ENCODE results near the gene RNASET2.

Gene RNASET2

DNA sequence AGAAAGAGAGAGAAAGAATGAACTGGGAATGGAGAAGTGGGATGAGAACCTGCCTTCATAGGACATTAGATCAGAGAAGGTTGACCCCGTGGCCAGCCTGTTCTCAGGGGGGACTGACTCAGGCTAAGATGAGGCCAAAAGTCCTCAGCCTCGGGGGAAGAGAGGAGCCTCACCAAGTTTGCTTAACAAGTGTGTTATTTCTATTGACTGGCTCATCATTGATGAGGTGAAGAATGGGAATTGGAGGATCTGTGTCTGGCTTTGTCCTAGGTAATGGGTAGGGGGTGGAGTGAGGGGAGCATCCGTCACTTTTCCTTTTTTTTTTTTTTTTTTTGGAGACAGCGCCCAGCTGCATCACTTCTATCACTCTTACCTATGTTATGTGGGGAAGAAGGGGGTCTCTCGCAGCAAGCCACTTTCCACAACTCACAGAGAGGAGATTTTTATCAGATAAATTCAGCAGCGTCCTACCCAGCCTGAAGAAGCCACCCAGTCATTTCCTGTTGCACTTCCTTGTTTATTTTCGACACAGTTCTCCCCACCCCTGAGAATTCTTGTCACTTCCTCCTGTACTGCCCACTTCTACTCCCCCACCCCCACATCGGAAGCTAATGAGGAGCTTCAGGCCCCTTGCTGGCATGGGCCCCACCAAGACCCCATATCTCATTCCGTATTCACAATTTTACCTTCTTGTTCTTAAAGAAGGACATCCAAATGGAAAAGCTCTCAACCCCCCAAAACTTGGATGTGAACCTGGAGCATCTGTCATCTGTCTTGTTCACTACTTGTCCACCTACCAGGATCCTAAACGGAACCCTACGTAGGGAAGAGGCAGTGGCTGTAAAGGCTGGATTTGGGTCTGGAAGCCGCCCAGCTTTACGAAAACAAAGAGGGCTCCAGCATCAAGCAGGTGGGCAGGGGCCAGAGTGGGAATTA is 2.8 kb upstream of the RNASET2 start:
- H3K27ac ChIP-seq, result no peak overlapping the region
- DNase-seq (ENCODE audit: low read depth, low spot score), result no peak
- TF ChIP-seq FOXP2 (optimal IDR thresholded peaks at IDR 0.05; ENCODE audit: control extremely low read depth, extremely low read length, insufficient read depth), result no peak
- no peak for TF ChIP-seq EZH2 (IDR thresholded peaks at IDR 0.05)
- TF ChIP-seq POLR2AphosphoS5 (IDR thresholded peaks at IDR 0.05; ENCODE audit: borderline replicate concordance, low read depth, low read length), result no peak

DNA sequence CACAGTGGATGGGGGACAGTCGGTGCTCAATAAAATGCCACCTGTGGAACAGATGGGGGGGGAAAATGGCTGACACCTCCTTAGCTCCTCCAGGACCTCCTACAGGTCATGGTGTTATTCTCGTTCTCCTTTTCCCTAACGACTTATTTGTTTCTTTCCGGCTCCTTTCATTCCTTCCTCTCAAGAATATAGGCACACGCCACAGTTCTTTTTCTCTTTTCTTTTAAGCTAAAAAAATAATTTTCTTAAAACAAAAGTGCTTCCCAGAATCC is 1.4 kb upstream of the RNASET2 start:
- Histone ChIP-seq H3K4me3 (no peak overlapping the region), H3K9ac (ENCODE audit: insufficient read length) (no peak overlapping the region), H3K27ac (no peak overlapping the region), H3K36me3 (ENCODE audit: insufficient read depth, low read length) (no peaks in the 10 kb centered on the region), H3K9me3 (ENCODE audit: low read depth, low read length) (no peaks in the 10 kb centered on the region)
- no peak for DNase-seq (ENCODE audit: low read depth, low spot score)
- no peak for TF ChIP-seq FOXP2 (optimal IDR thresholded peaks at IDR 0.05; ENCODE audit: control extremely low read depth, extremely low read length, insufficient read depth)
- no peak for TF ChIP-seq POLR2AphosphoS5 (IDR thresholded peaks at IDR 0.05; ENCODE audit: borderline replicate concordance, low read depth, low read length)
- TF ChIP-seq EZH2 (IDR thresholded peaks at IDR 0.05), result no peak

More for the DNA sequence above, 2.8 kb upstream of the RNASET2 start:
- no peaks in the 10 kb centered on the region for H3K36me3 ChIP-seq (ENCODE audit: insufficient read depth, low read length)
- no peaks in the 10 kb centered on the region for H3K9me3 ChIP-seq (ENCODE audit: low read depth, low read length)
- H3K9ac ChIP-seq (ENCODE audit: insufficient read length), result no peak overlapping the region
- no peak overlapping the region for H3K4me3 ChIP-seq

DNA sequence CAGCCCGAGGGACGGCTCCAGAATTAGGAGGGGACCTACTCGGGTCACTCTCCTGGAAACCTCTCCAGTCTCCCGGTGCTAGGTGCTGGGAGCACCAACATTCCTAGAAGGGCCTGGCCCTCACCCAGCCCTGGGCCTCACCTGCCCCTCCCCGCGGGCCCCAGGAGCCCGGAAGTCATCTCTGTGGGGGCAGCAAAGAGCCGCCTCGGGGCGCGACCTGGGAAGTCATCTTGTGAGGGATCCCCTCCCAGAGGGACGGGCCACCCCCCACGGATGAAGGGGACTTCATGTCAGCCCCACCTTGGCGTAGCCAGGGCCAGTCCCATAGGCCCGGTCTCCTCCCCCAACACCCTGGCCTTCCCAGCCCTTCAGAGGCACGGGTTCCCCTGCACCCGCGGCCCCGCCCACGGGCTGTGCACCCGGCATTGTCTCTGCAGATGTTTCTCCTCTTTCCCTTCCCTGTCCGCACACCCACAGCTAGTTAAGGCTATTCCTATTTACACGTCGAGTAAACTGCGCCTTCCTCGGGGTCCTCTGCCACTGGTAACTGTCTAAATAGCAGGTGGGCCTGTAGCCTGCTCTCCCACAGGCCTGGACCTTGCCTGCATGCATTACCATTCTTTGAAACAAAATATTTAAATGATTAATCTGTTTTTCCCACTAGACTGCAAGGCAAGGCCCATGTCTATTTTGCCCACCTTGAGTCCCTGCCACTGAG is 896 bp upstream of the RNASET2 start:
- Histone ChIP-seq H3K27ac (no peak overlapping the region), H3K9ac (ENCODE audit: insufficient read length) (peak overlapping the region; percentile 47), H3K4me3 (peak overlapping the region; percentile 92), H3K36me3 (ENCODE audit: insufficient read depth, low read length) (no peaks in the 10 kb centered on the region), H3K9me3 (ENCODE audit: low read depth, low read length) (no peaks in the 10 kb centered on the region)
- no peak for DNase-seq (ENCODE audit: low read depth, low spot score)
- no peak for TF ChIP-seq FOXP2 (optimal IDR thresholded peaks at IDR 0.05; ENCODE audit: control extremely low read depth, extremely low read length, insufficient read depth)
- no peak for TF ChIP-seq EZH2 (IDR thresholded peaks at IDR 0.05)
- no peak for TF ChIP-seq POLR2AphosphoS5 (IDR thresholded peaks at IDR 0.05; ENCODE audit: borderline replicate concordance, low read depth, low read length)

DNA sequence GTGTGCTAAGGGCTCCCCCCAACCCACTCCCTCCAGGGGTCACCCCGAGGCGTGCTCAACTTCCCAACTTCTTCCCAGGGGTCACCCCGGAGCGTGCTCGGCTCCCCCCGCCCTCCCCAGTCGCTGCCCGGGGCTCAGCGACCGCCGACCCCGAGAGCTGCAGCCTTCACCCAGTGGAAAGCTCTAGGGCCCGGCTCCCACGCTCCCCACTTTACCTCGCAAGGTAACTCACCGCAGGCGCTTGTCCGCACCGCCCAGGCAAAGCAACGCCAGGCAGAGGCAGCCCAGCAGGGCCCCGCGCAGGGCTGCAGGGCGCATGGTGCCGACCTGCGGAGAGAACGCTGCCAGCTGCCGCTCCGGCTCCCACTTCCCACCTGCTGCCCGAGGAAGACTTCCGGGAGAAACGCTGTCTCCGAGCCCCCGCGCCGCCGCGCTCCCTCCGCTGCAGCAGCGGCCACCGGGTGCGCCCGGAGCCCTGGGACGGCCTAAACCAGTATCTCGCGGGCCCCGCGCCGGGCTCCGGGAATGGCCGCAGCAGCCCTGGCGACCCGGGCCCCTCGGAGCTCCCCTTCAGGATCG is 396 bp downstream of the RNASET2 start:
- no peaks in the 10 kb centered on the region for H3K9me3 ChIP-seq (ENCODE audit: low read depth, low read length)
- H3K36me3 ChIP-seq (ENCODE audit: insufficient read depth, low read length), result no peaks in the 10 kb centered on the region
- no peak overlapping the region for H3K27ac ChIP-seq
- H3K9ac ChIP-seq (ENCODE audit: insufficient read length), result peak overlapping the region; percentile 29
- TF ChIP-seq POLR2AphosphoS5 (IDR thresholded peaks at IDR 0.05; ENCODE audit: borderline replicate concordance, low read depth, low read length), result no peak
- no peak for TF ChIP-seq EZH2 (IDR thresholded peaks at IDR 0.05)
- TF ChIP-seq FOXP2 (optimal IDR thresholded peaks at IDR 0.05; ENCODE audit: control extremely low read depth, extremely low read length, insufficient read depth), result no peak
- H3K4me3 ChIP-seq, result peak overlapping the region; percentile 92
- DNase-seq (ENCODE audit: low read depth, low spot score), result no peak

DNA sequence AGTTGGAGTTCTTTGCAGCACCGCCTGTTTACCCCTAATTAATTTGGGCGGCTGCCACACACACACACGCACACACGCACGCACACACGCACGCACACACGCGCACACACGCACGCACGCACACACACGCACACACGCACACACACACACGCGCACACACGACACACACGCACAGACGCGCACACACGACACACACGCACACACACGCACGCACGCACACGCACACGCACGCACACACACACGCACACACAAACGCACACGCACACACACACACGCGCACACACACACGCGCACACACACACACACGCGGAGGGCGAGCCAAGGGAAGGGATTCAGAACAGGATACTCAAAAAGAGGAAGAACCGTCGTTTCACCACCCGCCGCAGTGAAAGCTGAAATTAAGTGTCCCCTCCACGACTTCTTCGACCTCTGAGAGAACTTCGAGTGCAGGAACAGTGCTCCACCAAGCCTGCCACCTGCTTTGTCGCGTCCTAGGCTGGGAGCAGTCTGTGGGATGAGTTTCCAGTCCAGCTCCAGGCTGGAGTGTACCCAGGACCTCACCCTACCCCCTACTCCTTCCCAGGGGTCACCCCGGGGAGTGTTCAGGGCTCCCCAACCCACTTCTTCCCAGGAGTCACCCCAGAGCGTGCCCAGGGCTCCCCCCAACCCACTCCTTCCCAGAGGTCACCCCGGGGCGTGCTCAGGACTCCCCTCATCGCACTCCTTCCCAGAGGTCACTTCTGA is 1.1 kb downstream of the RNASET2 start:
- peak overlapping the region; percentile 92 for H3K4me3 ChIP-seq
- H3K27ac ChIP-seq, result no peak overlapping the region
- no peaks in the 10 kb centered on the region for H3K36me3 ChIP-seq (ENCODE audit: insufficient read depth, low read length)
- no peak for DNase-seq (ENCODE audit: low read depth, low spot score)
- TF ChIP-seq EZH2 (IDR thresholded peaks at IDR 0.05) (no peak), FOXP2 (optimal IDR thresholded peaks at IDR 0.05; ENCODE audit: control extremely low read depth, extremely low read length, insufficient read depth) (no peak), POLR2AphosphoS5 (IDR thresholded peaks at IDR 0.05; ENCODE audit: borderline replicate concordance, low read depth, low read length) (no peak)
- peak overlapping the region; percentile 29 for H3K9ac ChIP-seq (ENCODE audit: insufficient read length)
- H3K9me3 ChIP-seq (ENCODE audit: low read depth, low read length), result no peaks in the 10 kb centered on the region

DNA sequence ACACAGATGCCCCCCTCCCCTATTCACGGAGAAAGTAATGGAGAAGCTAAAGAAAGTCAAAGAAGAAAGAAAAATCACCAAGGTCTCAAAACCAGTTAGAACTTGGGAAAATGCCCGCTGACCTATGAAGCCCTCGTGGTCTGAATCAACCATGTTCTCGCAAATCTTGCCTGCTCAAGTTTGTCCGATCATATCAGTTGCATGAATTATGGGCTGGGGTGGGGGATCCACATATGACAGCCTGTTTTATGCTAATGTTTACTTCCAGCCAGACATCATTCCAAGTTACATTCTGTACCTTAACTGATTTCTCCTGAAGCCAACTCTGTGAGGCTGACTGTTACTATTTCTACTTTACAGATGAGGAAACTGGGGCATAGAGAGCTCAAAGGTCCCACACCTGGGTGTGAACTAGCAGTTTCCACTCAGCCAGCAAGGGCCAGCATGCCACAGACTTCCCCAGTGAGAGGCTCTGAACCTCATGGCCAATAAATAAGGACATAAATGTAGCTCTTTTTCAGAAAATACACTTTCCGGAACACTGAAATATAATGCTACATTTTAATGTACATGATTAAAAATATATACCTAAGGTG is 2.1 kb downstream of the RNASET2 start:
- Histone ChIP-seq H3K9me3 (ENCODE audit: low read depth, low read length) (no peaks in the 10 kb centered on the region), H3K27ac (no peak overlapping the region), H3K9ac (ENCODE audit: insufficient read length) (no peak overlapping the region), H3K36me3 (ENCODE audit: insufficient read depth, low read length) (no peaks in the 10 kb centered on the region), H3K4me3 (no peak overlapping the region)
- no peak for DNase-seq (ENCODE audit: low read depth, low spot score)
- no peak for TF ChIP-seq POLR2AphosphoS5 (IDR thresholded peaks at IDR 0.05; ENCODE audit: borderline replicate concordance, low read depth, low read length)

DNA sequence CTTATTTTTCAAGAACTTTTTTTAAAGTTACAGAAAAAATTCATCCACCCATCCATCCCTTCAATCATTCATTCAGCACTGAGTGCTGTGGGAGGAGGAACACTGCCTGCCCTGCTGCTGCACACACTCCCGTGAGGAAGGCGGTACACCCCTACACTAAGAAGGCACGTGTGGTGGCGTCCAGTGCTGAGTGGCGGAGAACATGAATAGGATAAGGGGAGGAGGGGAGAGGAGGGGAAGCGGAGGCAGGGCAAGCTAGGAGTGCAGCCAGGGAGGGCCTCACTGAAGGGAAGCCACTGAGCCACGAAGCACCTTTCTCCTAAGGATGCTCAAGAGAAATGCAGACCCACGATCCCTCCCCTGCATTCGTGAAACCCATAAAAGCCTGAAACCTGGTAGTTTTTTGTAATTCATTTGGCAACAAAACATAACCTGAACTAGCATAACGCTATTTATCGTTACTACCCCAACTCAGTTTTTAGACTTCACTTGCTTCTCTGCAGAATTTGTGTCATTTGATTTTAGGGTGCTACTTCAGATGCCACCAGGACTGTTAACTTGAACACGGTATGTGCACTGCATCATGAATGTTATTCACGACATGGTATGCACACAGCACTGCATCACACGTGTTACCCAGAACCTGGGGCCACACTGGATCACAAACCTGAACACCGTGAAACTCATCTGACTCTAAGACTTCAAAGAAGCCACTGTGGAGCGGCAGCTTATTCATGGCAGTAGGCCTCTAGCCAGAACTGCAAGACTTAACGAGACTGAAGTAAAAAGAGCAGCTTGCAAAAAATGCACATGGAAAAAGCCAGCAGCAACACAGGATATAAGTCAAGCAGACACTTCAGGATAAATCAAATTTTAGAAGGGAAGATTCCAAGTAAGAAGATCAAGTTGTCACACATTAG is 3.5 kb downstream of the RNASET2 start:
- H3K4me3 ChIP-seq, result no peak overlapping the region
- H3K9me3 ChIP-seq (ENCODE audit: low read depth, low read length), result no peaks in the 10 kb centered on the region
- H3K9ac ChIP-seq (ENCODE audit: insufficient read length), result no peak overlapping the region
- H3K27ac ChIP-seq, result no peak overlapping the region
- no peak for DNase-seq (ENCODE audit: low read depth, low spot score)
- H3K36me3 ChIP-seq (ENCODE audit: insufficient read depth, low read length), result no peaks in the 10 kb centered on the region
- no peak for TF ChIP-seq POLR2AphosphoS5 (IDR thresholded peaks at IDR 0.05; ENCODE audit: borderline replicate concordance, low read depth, low read length)
- TF ChIP-seq FOXP2 (optimal IDR thresholded peaks at IDR 0.05; ENCODE audit: control extremely low read depth, extremely low read length, insufficient read depth), result no peak
- TF ChIP-seq EZH2 (IDR thresholded peaks at IDR 0.05), result no peak

Data from SK-N-MC (cell line).